HUES48 (cell line): ENCODE data around the gene CNEP1R1.

Source experiments
- H3K27ac ChIP-seq: one replicate; pipeline ENCODE4 v1.7.0; 2013; ENCODE audit warnings: low read depth, low read length, inconsistent platforms
- H3K27me3 ChIP-seq: 2 replicates; pipeline ENCODE4 v1.6.1; 2013; ENCODE audit warnings: mild to moderate bottlenecking, low read length; ENCODE audit not compliant: control insufficient read depth, insufficient read depth
- H3K36me3 ChIP-seq: 2 replicates; pipeline ENCODE4 v1.6.1; 2013; ENCODE audit warnings: low read length; ENCODE audit not compliant: control insufficient read depth, insufficient read depth
- H3K4me1 ChIP-seq: 2 replicates; pipeline ENCODE4 v1.6.1; 2013; ENCODE audit warnings: mild to moderate bottlenecking, low read length; ENCODE audit not compliant: control insufficient read depth, insufficient read depth
- H3K4me3 ChIP-seq: 2 replicates; pipeline ENCODE4 v1.5.1; 2013; ENCODE audit warnings: mild to moderate bottlenecking, low read depth, low read length
- H3K9ac ChIP-seq: 2 replicates; pipeline ENCODE4 v1.6.1; 2013; ENCODE audit warnings: mild to moderate bottlenecking, low read depth, low read length, moderate library complexity
- H3K9me3 ChIP-seq: 2 replicates; pipeline ENCODE4 v1.6.1; 2013; ENCODE audit warnings: low read length; ENCODE audit not compliant: control insufficient read depth, insufficient read depth

Gene CNEP1R1

GRCh38 chr16:50015631-50016030, 9.4 kb upstream of the CNEP1R1 start:
- Histone ChIP-seq H3K9me3 (no peaks in the 10 kb centered on the region), H3K36me3 (no peaks in the 10 kb centered on the region), H3K4me3 (no peak overlapping the region), H3K9ac (no peak overlapping the region), H3K27ac (no peak overlapping the region), H3K27me3 (no peaks in the 10 kb centered on the region), H3K4me1 (peaks cover 2% of the 10 kb centered on the region; the same call in 1 of the 2 replicates)

- Histone ChIP-seq H3K9ac (no peak overlapping the region), H3K27ac (no peak overlapping the region), H3K4me1 (peaks cover 4% of the 10 kb centered on the region; the same call in 1 of the 2 replicates), H3K36me3 (no peaks in the 10 kb centered on the region), H3K27me3 (no peaks in the 10 kb centered on the region), H3K9me3 (no peaks in the 10 kb centered on the region), H3K4me3 (no peak overlapping the region)
These were observed 7.5 kb upstream of the CNEP1R1 start for GRCh38 chr16:50017553-50017952.

GRCh38 chr16:50021544-50021943, 3.5 kb upstream of the CNEP1R1 start:
- Histone ChIP-seq H3K4me1 (peaks cover 13% of the 10 kb centered on the region), H3K36me3 (no peaks in the 10 kb centered on the region), H3K9ac (no peak overlapping the region)

DNA sequence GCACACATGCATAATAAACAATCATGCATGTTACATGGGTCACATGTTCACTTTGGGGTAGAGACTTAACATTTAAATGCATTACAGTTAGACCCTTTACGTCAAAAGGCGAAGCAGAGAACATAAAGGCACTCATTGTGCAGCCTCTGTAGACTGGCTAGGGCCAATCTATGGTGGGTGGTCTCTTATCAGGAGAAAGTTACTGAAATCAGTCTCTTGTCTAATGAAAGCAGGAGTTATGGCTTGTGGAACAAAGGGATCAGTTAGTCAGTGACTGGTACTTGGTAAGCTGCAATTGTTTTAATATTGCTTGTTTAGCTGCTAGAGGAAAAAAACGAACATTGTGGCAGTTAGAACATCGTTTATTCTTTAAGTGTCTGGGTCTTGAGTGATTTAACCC, 1.4 kb upstream of the CNEP1R1 start:
- Histone ChIP-seq H3K9ac (no peak overlapping the region), H3K27me3 (no peaks in the 10 kb centered on the region), H3K27ac (no peak overlapping the region), H3K9me3 (no peaks in the 10 kb centered on the region), H3K36me3 (peaks cover 12% of the 10 kb centered on the region; the same call in 1 of the 2 replicates), H3K4me1 (peaks cover 13% of the 10 kb centered on the region), H3K4me3 (no peak overlapping the region)

More at GRCh38 chr16:50021544-50021943, 3.5 kb upstream of the CNEP1R1 start:
- H3K27ac ChIP-seq, result no peak overlapping the region
- H3K4me3 ChIP-seq, result no peak overlapping the region
- H3K9me3 ChIP-seq, result no peaks in the 10 kb centered on the region
- H3K27me3 ChIP-seq, result no peaks in the 10 kb centered on the region

- Histone ChIP-seq H3K27me3 (no peaks in the 10 kb centered on the region), H3K9me3 (no peaks in the 10 kb centered on the region), H3K36me3 (peaks cover 12% of the 10 kb centered on the region; the same call in 1 of the 2 replicates), H3K27ac (no peak overlapping the region), H3K4me1 (peaks cover 13% of the 10 kb centered on the region), H3K4me3 (no peak overlapping the region; the same call in 1 of the 2 replicates), H3K9ac (no peak overlapping the region)
These were observed 818 bp upstream of the CNEP1R1 start for GRCh38 chr16:50024207-50024606.

- Histone ChIP-seq H3K27me3 (no peaks in the 10 kb centered on the region), H3K4me1 (peaks cover 13% of the 10 kb centered on the region), H3K36me3 (peaks cover 25% of the 10 kb centered on the region), H3K4me3 (peak overlapping the region; percentile 93), H3K27ac (peak overlapping the region; percentile 35), H3K9ac (peak overlapping the region; percentile 65; the same call in 1 of the 2 replicates), H3K9me3 (no peaks in the 10 kb centered on the region)
These were observed 509 bp downstream of the CNEP1R1 start for GRCh38 chr16:50025537-50025931.

DNA sequence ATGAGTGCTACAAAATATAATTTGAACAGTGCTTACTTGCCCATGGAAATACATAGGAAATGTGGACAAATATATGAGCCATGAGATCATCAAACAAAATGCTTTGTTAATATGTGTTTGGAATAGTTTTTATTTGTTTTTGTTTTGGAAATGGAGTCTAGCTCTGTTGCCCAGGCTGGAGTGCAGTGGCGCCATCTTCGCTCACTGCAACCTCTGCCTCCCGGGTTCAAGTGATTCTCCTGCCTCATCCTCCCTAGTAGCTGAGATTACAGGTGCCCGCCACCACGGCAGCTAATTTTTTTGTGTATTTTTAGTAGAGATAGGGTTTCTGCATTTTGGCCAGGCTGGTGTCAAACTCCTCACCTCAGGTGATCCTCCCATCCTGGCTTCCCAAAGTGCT, 2.8 kb downstream of the CNEP1R1 start:
- Histone ChIP-seq H3K4me1 (peaks cover 9% of the 10 kb centered on the region), H3K9me3 (no peaks in the 10 kb centered on the region), H3K36me3 (peaks cover 44% of the 10 kb centered on the region), H3K9ac (no peak overlapping the region), H3K4me3 (no peak overlapping the region), H3K27me3 (no peaks in the 10 kb centered on the region), H3K27ac (no peak overlapping the region)

DNA sequence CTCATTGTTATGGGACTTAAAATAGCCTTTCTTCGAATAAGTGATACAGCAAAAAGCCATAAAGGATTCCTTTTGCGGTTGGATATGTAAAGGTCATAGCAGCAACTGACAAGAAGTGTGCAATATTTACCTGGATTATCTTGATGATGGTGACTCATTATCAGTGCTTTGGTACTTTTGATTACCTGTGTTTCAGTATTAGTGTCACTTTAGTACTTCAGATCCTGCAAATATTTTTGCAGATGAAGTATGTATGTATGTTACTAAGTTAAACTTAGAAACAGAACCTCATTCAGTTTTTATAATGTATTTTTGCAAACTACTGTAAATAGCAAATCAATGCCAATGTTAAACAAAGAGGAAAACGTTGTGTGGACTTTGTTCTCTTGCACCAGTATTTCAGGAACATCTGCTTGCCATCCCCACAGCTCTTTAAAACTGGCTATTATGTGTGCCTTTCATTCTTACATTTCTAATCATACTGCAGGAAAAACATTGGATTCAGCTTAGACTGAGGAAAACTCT, 10.5 kb downstream of the CNEP1R1 start:
- Histone ChIP-seq H3K27ac (no peak overlapping the region), H3K27me3 (no peaks in the 10 kb centered on the region), H3K4me1 (no peaks in the 10 kb centered on the region), H3K4me3 (no peak overlapping the region), H3K9ac (no peak overlapping the region), H3K9me3 (no peaks in the 10 kb centered on the region), H3K36me3 (peaks cover 58% of the 10 kb centered on the region)

GRCh38 chr16:50036426-50036825, 11.4 kb downstream of the CNEP1R1 start:
- no peaks in the 10 kb centered on the region for H3K9me3 ChIP-seq
- peaks cover 50% of the 10 kb centered on the region for H3K36me3 ChIP-seq
- H3K4me1 ChIP-seq, result no peaks in the 10 kb centered on the region
- no peaks in the 10 kb centered on the region for H3K27me3 ChIP-seq
- no peak overlapping the region for H3K27ac ChIP-seq
- no peak overlapping the region for H3K4me3 ChIP-seq
- H3K9ac ChIP-seq, result no peak overlapping the region

- Histone ChIP-seq H3K27ac (no peak overlapping the region), H3K36me3 (peaks cover 39% of the 10 kb centered on the region), H3K27me3 (no peaks in the 10 kb centered on the region), H3K9ac (no peak overlapping the region), H3K9me3 (no peaks in the 10 kb centered on the region), H3K4me3 (no peak overlapping the region), H3K4me1 (no peaks in the 10 kb centered on the region)
These were observed 12.7 kb downstream of the CNEP1R1 start for GRCh38 chr16:50037662-50038220.

DNA sequence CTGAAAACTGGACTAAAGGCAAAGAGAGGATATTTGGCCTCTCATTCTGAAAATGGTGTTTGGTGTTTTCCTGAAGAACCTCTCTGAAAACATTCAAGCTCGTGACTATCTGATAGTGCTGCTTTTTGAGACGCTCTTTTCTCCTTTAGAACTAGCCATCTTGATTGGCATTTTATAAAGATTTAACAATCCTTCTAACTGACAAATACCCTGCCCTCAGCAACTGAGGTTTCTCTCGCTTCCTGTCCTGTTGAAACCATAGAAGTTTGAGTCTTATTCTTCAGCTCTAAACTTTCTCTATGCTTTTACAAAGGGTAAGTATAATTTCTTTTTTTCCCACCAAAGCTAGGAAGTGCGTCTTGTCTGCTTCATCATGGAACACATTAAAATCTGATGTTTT, 13.3 kb downstream of the CNEP1R1 start:
- no peaks in the 10 kb centered on the region for H3K9me3 ChIP-seq
- no peaks in the 10 kb centered on the region for H3K4me1 ChIP-seq
- no peak overlapping the region for H3K27ac ChIP-seq
- peaks cover 38% of the 10 kb centered on the region for H3K36me3 ChIP-seq
- no peaks in the 10 kb centered on the region for H3K27me3 ChIP-seq
- no peak overlapping the region for H3K4me3 ChIP-seq
- no peak overlapping the region for H3K9ac ChIP-seq
